ENCODE data around the gene CEBPE. TPM values are rescaled to one million over a fixed set of nuclear protein-coding genes. Genes with fewer than 3 reads are reported as not detected.
"Not testable (repeated sequence)": the region's sequence is repeated elsewhere in the genome, so short reads cannot be mapped to it uniquely, and the experiment has no call there.

Gene CEBPE
- total and polyA plus RNA-seq, 11 donors = 0.18 to 0.32 (median 0.24) TPM; not detected in 8

DNA sequence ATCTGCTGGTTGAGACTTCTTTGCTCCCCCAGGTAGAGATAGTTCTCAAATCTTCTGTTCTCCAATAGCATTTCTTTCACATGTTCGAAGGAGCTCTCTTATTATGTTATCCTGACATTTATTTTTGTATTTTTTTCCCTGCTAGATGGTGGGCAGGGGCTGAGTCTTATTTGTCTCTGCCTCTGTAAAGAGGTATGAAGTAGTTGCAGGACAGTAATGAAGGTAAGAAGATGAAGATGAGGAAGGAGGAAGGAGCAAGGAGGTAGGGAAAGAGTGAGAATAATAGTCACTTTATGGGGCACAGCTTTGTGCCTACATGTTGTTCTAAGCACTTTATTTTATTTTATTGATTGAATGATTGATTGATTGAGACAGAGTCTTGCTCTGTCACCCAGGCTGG lies 9.3 kb downstream of the CEBPE start:
- no peak overlapping the region for H3K4me3 ChIP-seq
- peaks cover 0 to 12% (median 0%) of the 10 kb centered on the region in 9 donors for H3K27me3 ChIP-seq
- no peak overlapping the region for H3K27ac ChIP-seq
- no peaks in the 10 kb centered on the region for H3K36me3 ChIP-seq
- DNase-seq (no peak), ATAC-seq (no peak)
- H3K9me3 ChIP-seq = no peaks in the 10 kb centered on the region
- 83 to 91% (median 90%) methylated on average over 1 of the region's 1 CpG for WGBS, 4 donors
- peaks cover 0 to 22% (median 0%) of the 10 kb centered on the region in 12 donors for H3K4me1 ChIP-seq
- intact Hi-C loops (cut with DNase I) = loop anchor here in 6 of 10 donors (2.0 to 5.0 kb wide), 2 partner anchors 37 to 41 kb away; no protein-coding TSS in a partner anchor
- TF ChIP-seq, protein P1, sequence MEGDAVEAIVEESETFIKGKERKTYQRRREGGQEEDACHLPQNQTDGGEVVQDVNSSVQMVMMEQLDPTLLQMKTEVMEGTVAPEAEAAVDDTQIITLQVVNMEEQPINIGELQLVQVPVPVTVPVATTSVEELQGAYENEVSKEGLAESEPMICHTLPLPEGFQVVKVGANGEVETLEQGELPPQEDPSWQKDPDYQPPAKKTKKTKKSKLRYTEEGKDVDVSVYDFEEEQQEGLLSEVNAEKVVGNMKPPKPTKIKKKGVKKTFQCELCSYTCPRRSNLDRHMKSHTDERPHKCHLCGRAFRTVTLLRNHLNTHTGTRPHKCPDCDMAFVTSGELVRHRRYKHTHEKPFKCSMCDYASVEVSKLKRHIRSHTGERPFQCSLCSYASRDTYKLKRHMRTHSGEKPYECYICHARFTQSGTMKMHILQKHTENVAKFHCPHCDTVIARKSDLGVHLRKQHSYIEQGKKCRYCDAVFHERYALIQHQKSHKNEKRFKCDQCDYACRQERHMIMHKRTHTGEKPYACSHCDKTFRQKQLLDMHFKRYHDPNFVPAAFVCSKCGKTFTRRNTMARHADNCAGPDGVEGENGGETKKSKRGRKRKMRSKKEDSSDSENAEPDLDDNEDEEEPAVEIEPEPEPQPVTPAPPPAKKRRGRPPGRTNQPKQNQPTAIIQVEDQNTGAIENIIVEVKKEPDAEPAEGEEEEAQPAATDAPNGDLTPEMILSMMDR (IDR thresholded peaks at IDR 0.05) = no peak
- TF ChIP-seq POLR2A (IDR thresholded peaks at IDR 0.05) = no peak

DNA sequence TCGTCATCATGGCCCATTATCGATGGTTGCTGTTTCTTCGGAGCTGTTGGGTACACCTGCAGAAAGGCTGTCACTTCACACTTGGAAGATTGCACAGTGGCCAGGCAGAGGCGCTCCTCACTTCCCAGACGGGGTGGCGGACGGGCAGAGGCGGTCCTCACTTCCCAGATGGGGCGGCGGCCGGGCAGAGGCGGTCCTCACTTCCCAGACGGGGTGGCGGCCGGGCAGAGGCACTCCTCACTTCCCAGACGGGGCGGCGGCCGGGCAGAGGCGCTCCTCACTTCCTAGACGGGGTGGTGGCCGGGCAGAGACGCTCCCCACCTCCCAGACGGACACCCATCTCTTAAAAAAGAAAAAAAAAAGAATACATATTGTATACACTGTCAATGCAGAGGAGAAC lies 10.9 kb downstream of the CEBPE start:
- not testable (repeated sequence) for ATAC-seq, DNase-seq, H3K9me3 ChIP-seq, H3K27ac ChIP-seq, H3K4me1 ChIP-seq, H3K36me3 ChIP-seq, H3K4me3 ChIP-seq
- H3K27me3 ChIP-seq = peaks cover 0 to 12% (median 0%) of the 10 kb centered on the region in 9 donors
- intact Hi-C loops (cut with DNase I) = loop anchor here in 4 of 10 donors (2.0 to 5.0 kb wide), 2 partner anchors 36 to 39 kb away; no protein-coding TSS in a partner anchor
- WGBS, 4 donors = 89 to 95% (median 91%) methylated on average over 24 of the region's 24 CpGs

GRCh38 chr14:23107620-23108019 lies 11.4 kb downstream of the CEBPE start:
- H3K4me1 ChIP-seq, DNase-seq, H3K27ac ChIP-seq, H3K9me3 ChIP-seq, H3K36me3 ChIP-seq, ATAC-seq, H3K4me3 ChIP-seq: not testable (repeated sequence)
- H3K27me3 ChIP-seq = peaks cover 0 to 11% (median 0%) of the 10 kb centered on the region in 9 donors
- WGBS, 4 donors = 78 to 91% (median 88%) methylated on average over 2 to 4 of the region's 5 CpGs
- intact Hi-C loops (cut with DNase I) = loop anchor here in 4 of 10 donors (2.0 to 5.0 kb wide), 2 partner anchors 35 to 39 kb away; no protein-coding TSS in a partner anchor

GRCh38 chr14:23106747-23107045 lies 12.4 kb downstream of the CEBPE start:
- no peak for DNase-seq

DNA sequence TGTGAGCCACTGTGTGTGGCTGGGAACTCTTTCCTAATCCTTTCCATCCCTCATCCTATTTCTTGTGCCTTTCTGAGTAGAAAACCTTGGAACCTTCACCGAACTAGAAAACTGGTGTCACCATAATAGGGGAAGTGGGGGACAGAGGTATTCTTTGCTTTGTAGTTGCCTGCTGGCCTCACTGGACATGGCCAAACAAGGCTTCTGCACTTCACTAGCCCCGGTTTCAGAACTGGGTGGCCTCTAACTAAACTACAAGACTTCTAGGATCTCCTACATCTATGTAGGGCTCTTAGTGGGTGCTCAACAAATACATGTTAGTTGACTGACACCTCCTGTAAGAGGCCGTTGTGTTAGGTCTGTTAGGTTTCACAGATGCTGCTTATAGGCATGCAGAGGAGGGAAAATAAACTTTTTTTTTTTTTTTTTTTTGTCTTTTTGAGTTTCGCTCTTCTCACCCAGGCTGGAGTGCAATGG lies 13.7 kb downstream of the CEBPE start:
- Histone ChIP-seq H3K27ac (no peak overlapping the region), H3K4me3 (no peak overlapping the region), H3K27me3 (no peaks in the 10 kb centered on the region), H3K9me3 (no peaks in the 10 kb centered on the region), H3K4me1 (peaks cover 0 to 4% (median 0%) of the 10 kb centered on the region in 12 donors), H3K36me3 (no peaks in the 10 kb centered on the region)
- TF ChIP-seq POLR2A (IDR thresholded peaks at IDR 0.05) = no peak
- TF ChIP-seq, protein P1 (IDR thresholded peaks at IDR 0.05) = no peak
- no peak for ATAC-seq
- intact Hi-C loops (cut with DNase I) = loop anchor here in 3 of 10 donors (5.0 kb wide), 1 partner anchor 33 kb away; no protein-coding TSS in a partner anchor
- 92 to 94% (median 93%) methylated on average over 4 of the region's 4 CpGs for WGBS, 4 donors
- DNase-seq = no peak

More at GRCh38 chr14:23106747-23107045, 12.4 kb downstream of the CEBPE start:
- Histone ChIP-seq H3K36me3 (no peaks in the 10 kb centered on the region), H3K4me3 (no peak overlapping the region), H3K27ac (no peak overlapping the region), H3K9me3 (no peaks in the 10 kb centered on the region), H3K27me3 (peaks cover 0 to 3% (median 0%) of the 10 kb centered on the region in 9 donors), H3K4me1 (peaks cover 0 to 4% (median 0%) of the 10 kb centered on the region in 12 donors)
- intact Hi-C loops (cut with DNase I) = loop anchor here in 3 of 10 donors (5.0 kb wide), 1 partner anchor 34 kb away; no protein-coding TSS in a partner anchor
- no peak for ATAC-seq
- no peak for TF ChIP-seq POLR2A (IDR thresholded peaks at IDR 0.05)
- TF ChIP-seq, protein P1 (IDR thresholded peaks at IDR 0.05) = no peak
